H1 (cell line): ENCODE data around the gene GRK7. TPM values are rescaled to one million over a fixed set of nuclear protein-coding genes. Genes with fewer than 3 reads are reported as not detected.

ENCODE experiments used
- CTCF ChIA-PET: fragments of 300-600 bp; sonication (Branson Sonifier 250); formaldehyde crosslinking; loops from one replicate; lab custom pipeline; 2021; ENCODE audit not compliant: partially characterized antibody; lab: Charles Lee
- POLR2A ChIA-PET: fragments of 300-600 bp; sonication (Branson Sonifier 250); formaldehyde crosslinking; loops from one replicate; lab custom pipeline; 2021; ENCODE audit warnings: inconsistent platforms; ENCODE audit not compliant: partially characterized antibody; lab: Charles Lee
- DNase-seq, 2 experiments: peaks; one replicate each; pipeline versions ENCODE4 v3.0.0 to v3.0.0-alpha.2; 2010 to 2022; ENCODE audit warnings: low spot score in 2 of 2, low read depth in 1 of 2, mixed read lengths in 1 of 2
- FAIRE-seq: peaks from 2 replicates; lab custom pipeline; 2011; peaks lifted over from hg19 to GRCh38; lab: Jason Lieb, UNC
- H2AFZ ChIP-seq: 2 replicates; pipeline ENCODE4 v1.8.1; 2012; ENCODE audit warnings: low read length, inconsistent platforms
- H2AK5ac ChIP-seq: 2 replicates; pipeline ENCODE4 v1.6.1; 2013; ENCODE audit warnings: low read depth, low read length
- H2BK120ac ChIP-seq: replicated peaks from 2 replicates; pipeline ENCODE3; 2013; ENCODE audit warnings: low read depth, low read length, inconsistent platforms
- H2BK12ac ChIP-seq: 2 replicates; pipeline ENCODE4 v1.6.1; 2013; ENCODE audit warnings: low read depth, low read length
- H2BK15ac ChIP-seq: 2 replicates; pipeline ENCODE4 v1.6.1; 2013; ENCODE audit warnings: low read length
- H2BK20ac ChIP-seq: 2 replicates; pipeline ENCODE4 v1.6.1; 2013; ENCODE audit warnings: low read length
- H2BK5ac ChIP-seq: 2 replicates; pipeline ENCODE4 v1.6.1; 2013; ENCODE audit warnings: low read depth, low read length
- H3K14ac ChIP-seq: 2 replicates; pipeline ENCODE4 v1.6.1; 2013; ENCODE audit warnings: inconsistent platforms; ENCODE audit not compliant: insufficient read length
- H3K18ac ChIP-seq: 2 replicates; pipeline ENCODE4 v1.6.1; 2013; ENCODE audit warnings: low read length; ENCODE audit errors: extremely low read depth
- H3K23ac ChIP-seq: 2 replicates; pipeline ENCODE4 v1.6.1; 2013; ENCODE audit warnings: inconsistent platforms; ENCODE audit not compliant: insufficient read length
- H3K23me2 ChIP-seq: 2 replicates; pipeline ENCODE4 v1.6.1; 2013; ENCODE audit warnings: low read depth, low read length
- H3K27ac ChIP-seq: 2 replicates; pipeline ENCODE4 v1.6.1; 2011; ENCODE audit warnings: low read depth, low read length, inconsistent platforms
- H3K27me3 ChIP-seq, 4 experiments: replicated peaks in 1 of 4; 1 replicate in 1 of 4; 2 replicates in 3 of 4; pipeline versions ENCODE4 v1.6.1 to v1.8.1; 2011 to 2013; ENCODE audit warnings: low read length in 3 of 4, mild to moderate bottlenecking in 3 of 4, inconsistent platforms in 2 of 4, mixed read lengths in 2 of 4, moderate library complexity in 1 of 4; ENCODE audit not compliant: control insufficient read depth in 3 of 4, insufficient read depth in 3 of 4; ENCODE audit errors: extremely low read depth in 1 of 4
- H3K36me3 ChIP-seq, 4 experiments: 2 replicates each; pipeline versions ENCODE4 v1.6.1 to v1.8.1; 2011 to 2013; ENCODE audit warnings: mild to moderate bottlenecking in 4 of 4, low read length in 3 of 4, moderate library complexity in 2 of 4, control low read depth in 1 of 4, inconsistent platforms in 1 of 4; ENCODE audit not compliant: insufficient read depth in 4 of 4, control insufficient read depth in 2 of 4
- H3K4ac ChIP-seq: replicated peaks from 2 replicates; pipeline ENCODE3; 2013; ENCODE audit warnings: low read length, low read depth, mixed read lengths, inconsistent platforms; ENCODE audit not compliant: insufficient read length
- H3K4me1 ChIP-seq, 4 experiments: replicated peaks in 1 of 4; 1 replicate in 1 of 4; 2 replicates in 3 of 4; pipeline versions ENCODE4 v1.6.1 to v1.8.1; 2011 to 2013; ENCODE audit warnings: low read length in 3 of 4, inconsistent platforms in 2 of 4, mixed read lengths in 1 of 4; ENCODE audit not compliant: insufficient read depth in 4 of 4, control insufficient read depth in 3 of 4
- H3K4me2 ChIP-seq, 2 experiments: 2 replicates each; pipeline versions ENCODE4 v1.6.1 to v1.8.1; 2011 to 2013; ENCODE audit warnings: low read depth in 2 of 2, low read length in 2 of 2, control low read depth in 1 of 2, inconsistent platforms in 1 of 2, mild to moderate bottlenecking in 1 of 2; ENCODE audit not compliant: insufficient read depth in 1 of 2
- H3K4me3 ChIP-seq, 4 experiments: fragments of 200-600, 300-600 bp in 1 of 4; sonication (generic), shearing (Covaris generic), sonication (Bioruptor Twin) in 1 of 4; 2 replicates each; pipeline versions ENCODE4 v1.5.1 to v1.8.1; 2011 to 2016; ENCODE audit warnings: low read length in 4 of 4, low read depth in 3 of 4, control low read depth in 2 of 4, inconsistent platforms in 2 of 4, mild to moderate bottlenecking in 2 of 4, mixed read lengths in 1 of 4, moderate library complexity in 1 of 4; ENCODE audit not compliant: insufficient read depth in 2 of 4; ENCODE audit errors: extremely low read depth in 1 of 4
- H3K56ac ChIP-seq: replicated peaks from 2 replicates; pipeline ENCODE3; 2013; ENCODE audit warnings: low read depth, mild to moderate bottlenecking, mixed read lengths, low read length, inconsistent platforms; ENCODE audit not compliant: insufficient read length
- H3K79me1 ChIP-seq: 2 replicates; pipeline ENCODE4 v1.6.1; 2013; ENCODE audit warnings: low read depth, low read length, control low read depth
- H3K79me2 ChIP-seq, 2 experiments: 2 replicates each; pipeline versions ENCODE4 v1.6.1 to v1.8.1; 2012 to 2013; ENCODE audit warnings: low read length in 2 of 2, mild to moderate bottlenecking in 2 of 2, inconsistent platforms in 1 of 2; ENCODE audit not compliant: insufficient read depth in 2 of 2, control insufficient read depth in 1 of 2
- H3K9ac ChIP-seq, 4 experiments: replicated peaks in 1 of 4; 1 replicate in 1 of 4; 2 replicates in 3 of 4; pipeline versions ENCODE4 v1.6.1 to v1.8.1; 2011 to 2013; ENCODE audit warnings: low read depth in 3 of 4, low read length in 3 of 4, control low read depth in 2 of 4, mild to moderate bottlenecking in 2 of 4, moderate library complexity in 2 of 4, inconsistent platforms in 1 of 4; ENCODE audit errors: extremely low read depth in 1 of 4
- H3K9me3 ChIP-seq, 2 experiments: 2 replicates each; pipeline versions ENCODE4 v1.6.1 to v1.8.1; 2012 to 2013; ENCODE audit warnings: mild to moderate bottlenecking in 2 of 2, moderate library complexity in 2 of 2, control low read depth in 1 of 2, inconsistent platforms in 1 of 2, low read depth in 1 of 2, low read length in 1 of 2, mixed read lengths in 1 of 2; ENCODE audit not compliant: insufficient read depth in 2 of 2
- H4K20me1 ChIP-seq, 2 experiments: replicated peaks in 1 of 2; 2 replicates each; pipeline versions ENCODE3 to v1.8.1; 2011 to 2013; ENCODE audit warnings: inconsistent platforms in 2 of 2, low read length in 2 of 2, mild to moderate bottlenecking in 1 of 2; ENCODE audit not compliant: insufficient read depth in 2 of 2, control insufficient read depth in 1 of 2
- H4K5ac ChIP-seq: 2 replicates; pipeline ENCODE4 v1.6.1; 2013; ENCODE audit warnings: low read length, low read depth, mixed read lengths, inconsistent platforms; ENCODE audit not compliant: insufficient read length
- H4K8ac ChIP-seq: 2 replicates; pipeline ENCODE4 v1.8.0; 2013; ENCODE audit warnings: mild to moderate bottlenecking, moderate library complexity, low read length, inconsistent platforms; ENCODE audit not compliant: insufficient read depth; ENCODE audit errors: extremely low read depth
- H4K91ac ChIP-seq: replicated peaks from 2 replicates; pipeline ENCODE3; 2013; ENCODE audit warnings: low read length, mixed read lengths, inconsistent platforms; ENCODE audit not compliant: insufficient read length
- CREB1 ChIP-seq: IDR thresholded peaks from 2 replicates; pipeline ENCODE4 v1.6.1; 2012; ENCODE audit warnings: inconsistent platforms
- GABPA ChIP-seq: IDR thresholded peaks from 2 replicates; pipeline ENCODE4 v1.6.1; 2011; ENCODE audit warnings: mild to moderate bottlenecking, low read length, moderate library complexity, borderline replicate concordance; ENCODE audit not compliant: insufficient read depth
- NANOG ChIP-seq: IDR thresholded peaks from 2 replicates; pipeline ENCODE4 v1.6.1; 2011; ENCODE audit warnings: low read length, low read depth, mild to moderate bottlenecking, inconsistent platforms; ENCODE audit not compliant: insufficient read depth, poor library complexity, severe bottlenecking
- RBBP5 ChIP-seq: IDR thresholded peaks from 2 replicates; pipeline ENCODE4 v1.7.1; 2012; ENCODE audit warnings: low read depth, mild to moderate bottlenecking, inconsistent platforms, low read length, moderate library complexity, borderline replicate concordance
- RXRA ChIP-seq: IDR thresholded peaks from 2 replicates; pipeline ENCODE4 v1.6.1; 2011; ENCODE audit warnings: low read depth, mild to moderate bottlenecking, low read length, moderate library complexity; ENCODE audit not compliant: insufficient read depth
- SAP30 ChIP-seq: fragments of 300-600 bp; sonication (generic); IDR thresholded peaks from 2 replicates; pipeline ENCODE4 v1.7.1; 2012; ENCODE audit warnings: low read length, moderate library complexity, mild to moderate bottlenecking, inconsistent platforms; ENCODE audit not compliant: insufficient read depth, insufficient replicate concordance
- SIN3A ChIP-seq, 2 experiments: IDR thresholded peaks in 1 of 2; conservative IDR thresholded peaks in 1 of 2; 2 replicates each; pipeline ENCODE4 v1.6.1; 2011 to 2012; ENCODE audit warnings: low read length in 2 of 2, improper control_type of control experiment in 1 of 2, low read depth in 1 of 2, mild to moderate bottlenecking in 1 of 2
- SP4 ChIP-seq: IDR thresholded peaks from 2 replicates; pipeline ENCODE4 v1.6.1; 2012; ENCODE audit warnings: low read length, inconsistent platforms
- TAF1 ChIP-seq: IDR thresholded peaks from 2 replicates; pipeline ENCODE4 v1.6.1; 2011; ENCODE audit warnings: mild to moderate bottlenecking, low read depth, low read length
- TAF7 ChIP-seq: optimal IDR thresholded peaks from 2 replicates; pipeline ENCODE3; 2011; ENCODE audit warnings: low read depth, mild to moderate bottlenecking, inconsistent platforms, low read length, moderate library complexity, borderline replicate concordance
- TCF12 ChIP-seq: IDR thresholded peaks from 2 replicates; pipeline ENCODE4 v1.6.1; 2011; ENCODE audit warnings: low read depth, mild to moderate bottlenecking, low read length
- whole genome bisulfite sequencing, 2 experiments: shearing (Covaris generic) in 1 of 2; methylation state at CpG; one replicate each; pipeline versions ENCODE4 v1.1.6 to v1.1.7; 2013 to 2015; ENCODE audit warnings: low lambda C conversion rate in 2 of 2, mixed read lengths in 2 of 2, inconsistent platforms in 1 of 2, low coverage in 1 of 2, missing lambda C conversion rate in 1 of 2; ENCODE audit not compliant: insufficient replicate concordance in 2 of 2, insufficient coverage in 1 of 2, insufficient read length in 1 of 2; ENCODE audit errors: extremely low coverage in 1 of 2, missing lambda C conversion rate in 1 of 2; 5-methylcytosine and 5-hydroxymethylcytosine counted together
- polyA plus RNA-seq, 7 experiments: library from polyadenylated mRNA; depleted of rRNA in 3 of 7; stranded (reverse) in 5 of 7; unstranded in 2 of 7; fragments of >200 nt in 5 of 7; fragments of 200-250 nt in 2 of 7; gene quantifications; 1 replicate in 5 of 7; 2 replicates in 1 of 7; 4 replicates in 1 of 7; pipeline versions ENCODE4 v1.2.1 to v1.2.3, GENCODE V29; 2011 to 2013; ENCODE audit warnings: missing spikeins in 2 of 7, mixed read lengths in 2 of 7
- total RNA-seq: library from RNA; stranded (reverse); fragmentation: NEBNext Ultra II Directional; extraction: Animal tissue kit (Norgen Biotek cat#: 25700); gene quantifications from 2 replicates; pipeline ENCODE4 v1.2.1, GENCODE V29; 2021
- TF ChIP-seq, protein P1 (sequence below): IDR thresholded peaks from 2 replicates; pipeline ENCODE4 v1.6.1; 2012; ENCODE audit warnings: low read length, inconsistent platforms

Gene GRK7
- total and polyA plus RNA-seq, 2 of the 8 experiments (the other 6 are each of a cell fraction or from before 2014, with no cell fraction given), result not detected

DNA sequence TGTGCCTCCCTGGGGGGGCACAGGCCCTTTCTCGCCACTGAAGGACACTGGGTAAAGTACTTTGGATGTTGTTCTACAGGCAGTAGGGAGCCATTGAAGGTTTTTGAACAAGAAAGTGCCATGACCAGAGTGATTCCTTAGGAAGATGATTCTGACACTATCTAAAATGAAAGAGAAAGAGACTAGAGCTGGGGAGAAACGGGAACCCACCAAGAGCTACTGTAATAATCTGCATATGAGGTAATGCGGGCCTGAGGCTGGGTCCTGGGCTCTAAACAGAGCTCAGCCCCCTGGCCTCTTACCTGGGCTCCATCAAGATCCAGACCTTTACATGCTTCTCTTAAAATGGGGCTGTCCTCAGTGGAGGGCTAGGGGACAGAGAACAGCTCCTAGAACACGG, 24.9 kb downstream of the GRK7 start:
- Histone ChIP-seq H2AFZ (no peak overlapping the region), H3K14ac (no peak overlapping the region), H3K27ac (no peak overlapping the region), H3K23me2 (no peaks in the 10 kb centered on the region), H3K9ac (no peak overlapping the region), H3K4me2 (no peak overlapping the region), H2BK15ac (no peak overlapping the region), H3K4me3 (no peak overlapping the region), H3K79me1 (no peaks in the 10 kb centered on the region), H3K9me3 (no peaks in the 10 kb centered on the region), H2BK20ac (no peak overlapping the region), H3K79me2 (no peaks in the 10 kb centered on the region), H2BK5ac (no peak overlapping the region), H4K20me1 (no peaks in the 10 kb centered on the region), H2BK12ac (no peak overlapping the region), H3K4ac (no peak overlapping the region), H3K36me3 (no peaks in the 10 kb centered on the region), H2AK5ac (no peak overlapping the region), H4K8ac (no peak overlapping the region), H4K5ac (no peak overlapping the region), H3K23ac (no peak overlapping the region), H4K91ac (no peak overlapping the region), H3K56ac (no peak overlapping the region), H2BK120ac (no peak overlapping the region), H3K27me3 (no peaks in the 10 kb centered on the region; a peak in 1 of 7 replicates), H3K4me1 (no peaks in the 10 kb centered on the region), H3K18ac (no peak overlapping the region)
- ChIA-PET POLR2A (interaction anchor here (1.2 to 1.5 kb wide), 2 partner anchors 9 to 10 kb away, joined by 3 to 11 read pairs; no protein-coding TSS in a partner anchor), CTCF (interaction anchor here (0.6 to 2.2 kb wide), 10 partner anchors 9 to 227 kb away, joined by 3 to 9 read pairs (median 3); no protein-coding TSS in a partner anchor)
- FAIRE-seq (no peak), DNase-seq (no peak)
- WGBS, 2 experiments, result 90% methylated on average over 4 of the region's 4 CpGs; no CpG with 5 or more reads in 1 of the 2 experiments
- TF ChIP-seq, protein P1, sequence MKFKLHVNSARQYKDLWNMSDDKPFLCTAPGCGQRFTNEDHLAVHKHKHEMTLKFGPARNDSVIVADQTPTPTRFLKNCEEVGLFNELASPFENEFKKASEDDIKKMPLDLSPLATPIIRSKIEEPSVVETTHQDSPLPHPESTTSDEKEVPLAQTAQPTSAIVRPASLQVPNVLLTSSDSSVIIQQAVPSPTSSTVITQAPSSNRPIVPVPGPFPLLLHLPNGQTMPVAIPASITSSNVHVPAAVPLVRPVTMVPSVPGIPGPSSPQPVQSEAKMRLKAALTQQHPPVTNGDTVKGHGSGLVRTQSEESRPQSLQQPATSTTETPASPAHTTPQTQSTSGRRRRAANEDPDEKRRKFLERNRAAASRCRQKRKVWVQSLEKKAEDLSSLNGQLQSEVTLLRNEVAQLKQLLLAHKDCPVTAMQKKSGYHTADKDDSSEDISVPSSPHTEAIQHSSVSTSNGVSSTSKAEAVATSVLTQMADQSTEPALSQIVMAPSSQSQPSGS, result no peak
- TF ChIP-seq TAF1 (no peak), SP4 (no peak), RXRA (no peak), NANOG (no peak), TAF7 (no peak), CREB1 (no peak), GABPA (no peak), SAP30 (no peak), TCF12 (no peak), RBBP5 (no peak), SIN3A (conservative IDR thresholded peaks at IDR 0.05 in 1 of 2, IDR thresholded peaks at IDR 0.05 in 1 of 2; ENCODE audit: low read depth in 1 of 2, low read length in 2 of 2) (no peak)
